ENCODE data around the gene PRSS33.

PRSS33 gene

GRCh38 chr16:2827831-2828520 lies 40.6 kb upstream of the PRSS33 start:
- no peak overlapping the region for H3K4me3 ChIP-seq (ENCODE audit: low read depth in 1 of 2, low read length in 2 of 2)
- H3K27ac ChIP-seq (ENCODE audit: low read length) = no peak overlapping the region
- H3K36me3 ChIP-seq (ENCODE audit: control insufficient read depth in 1 of 2, insufficient read depth in 2 of 2, low read length in 2 of 2) = no peaks in the 10 kb centered on the region
- no peaks in the 10 kb centered on the region for H3K27me3 ChIP-seq (ENCODE audit: low read depth, low read length)
- no peaks in the 10 kb centered on the region for H3K9me3 ChIP-seq (ENCODE audit: control insufficient read depth in 1 of 2, low read length in 2 of 2)
- no peaks in the 10 kb centered on the region for H3K4me1 ChIP-seq (ENCODE audit: control insufficient read depth in 1 of 2, insufficient read depth in 2 of 2, low read length in 2 of 2)

GRCh38 chr16:2827374-2827791 lies 40.0 kb upstream of the PRSS33 start:
- H3K4me3 ChIP-seq (ENCODE audit: low read depth in 1 of 2, low read length in 2 of 2) = no peak overlapping the region
- H3K27me3 ChIP-seq (ENCODE audit: low read depth, low read length) = no peaks in the 10 kb centered on the region
- no peaks in the 10 kb centered on the region for H3K4me1 ChIP-seq (ENCODE audit: control insufficient read depth in 1 of 2, insufficient read depth in 2 of 2, low read length in 2 of 2)
- H3K36me3 ChIP-seq (ENCODE audit: control insufficient read depth in 1 of 2, insufficient read depth in 2 of 2, low read length in 2 of 2) = no peaks in the 10 kb centered on the region
- no peaks in the 10 kb centered on the region for H3K9me3 ChIP-seq (ENCODE audit: control insufficient read depth in 1 of 2, low read length in 2 of 2)
- H3K27ac ChIP-seq (ENCODE audit: low read length) = no peak overlapping the region

- no peaks in the 10 kb centered on the region for H3K36me3 ChIP-seq (ENCODE audit: control insufficient read depth in 1 of 2, insufficient read depth in 2 of 2, low read length in 2 of 2)
- no peaks in the 10 kb centered on the region for H3K27me3 ChIP-seq (ENCODE audit: low read depth, low read length)
- H3K4me1 ChIP-seq (ENCODE audit: control insufficient read depth in 1 of 2, insufficient read depth in 2 of 2, low read length in 2 of 2) = no peaks in the 10 kb centered on the region
- H3K9me3 ChIP-seq (ENCODE audit: control insufficient read depth in 1 of 2, low read length in 2 of 2) = no peaks in the 10 kb centered on the region
- no peak overlapping the region for H3K27ac ChIP-seq (ENCODE audit: low read length)
- no peak overlapping the region for H3K4me3 ChIP-seq (ENCODE audit: low read depth in 1 of 2, low read length in 2 of 2)
These were observed 39.4 kb upstream of the PRSS33 start for GRCh38 chr16:2826591-2827373.

GRCh38 chr16:2825906-2826305 lies 38.5 kb upstream of the PRSS33 start:
- Histone ChIP-seq H3K27ac (ENCODE audit: low read length) (no peak overlapping the region), H3K9me3 (ENCODE audit: control insufficient read depth in 1 of 2, low read length in 2 of 2) (no peaks in the 10 kb centered on the region), H3K4me3 (ENCODE audit: low read depth in 1 of 2, low read length in 2 of 2) (no peak overlapping the region), H3K27me3 (ENCODE audit: low read depth, low read length) (no peaks in the 10 kb centered on the region), H3K36me3 (ENCODE audit: control insufficient read depth in 1 of 2, insufficient read depth in 2 of 2, low read length in 2 of 2) (no peaks in the 10 kb centered on the region), H3K4me1 (ENCODE audit: control insufficient read depth in 1 of 2, insufficient read depth in 2 of 2, low read length in 2 of 2) (no peaks in the 10 kb centered on the region)

GRCh38 chr16:2825049-2825742 lies 37.8 kb upstream of the PRSS33 start:
- H3K4me1 ChIP-seq (ENCODE audit: control insufficient read depth in 1 of 2, insufficient read depth in 2 of 2, low read length in 2 of 2) = no peaks in the 10 kb centered on the region

GRCh38 chr16:2824626-2825025 lies 37.3 kb upstream of the PRSS33 start:
- Histone ChIP-seq H3K36me3 (ENCODE audit: control insufficient read depth in 1 of 2, insufficient read depth in 2 of 2, low read length in 2 of 2) (no peaks in the 10 kb centered on the region), H3K27ac (ENCODE audit: low read length) (no peak overlapping the region), H3K4me1 (ENCODE audit: control insufficient read depth in 1 of 2, insufficient read depth in 2 of 2, low read length in 2 of 2) (no peaks in the 10 kb centered on the region), H3K9me3 (ENCODE audit: control insufficient read depth in 1 of 2, low read length in 2 of 2) (no peaks in the 10 kb centered on the region), H3K27me3 (ENCODE audit: low read depth, low read length) (no peaks in the 10 kb centered on the region), H3K4me3 (ENCODE audit: low read depth in 1 of 2, low read length in 2 of 2) (no peak overlapping the region)

More at GRCh38 chr16:2825049-2825742, 37.8 kb upstream of the PRSS33 start:
- no peak overlapping the region for H3K4me3 ChIP-seq (ENCODE audit: low read depth in 1 of 2, low read length in 2 of 2)
- H3K27me3 ChIP-seq (ENCODE audit: low read depth, low read length) = no peaks in the 10 kb centered on the region
- H3K36me3 ChIP-seq (ENCODE audit: control insufficient read depth in 1 of 2, insufficient read depth in 2 of 2, low read length in 2 of 2) = no peaks in the 10 kb centered on the region
- H3K27ac ChIP-seq (ENCODE audit: low read length) = no peak overlapping the region
- no peaks in the 10 kb centered on the region for H3K9me3 ChIP-seq (ENCODE audit: control insufficient read depth in 1 of 2, low read length in 2 of 2)

- Histone ChIP-seq H3K4me1 (ENCODE audit: control insufficient read depth in 1 of 2, insufficient read depth in 2 of 2, low read length in 2 of 2) (no peaks in the 10 kb centered on the region), H3K27ac (ENCODE audit: low read length) (no peak overlapping the region), H3K27me3 (ENCODE audit: low read depth, low read length) (no peaks in the 10 kb centered on the region), H3K4me3 (ENCODE audit: low read depth in 1 of 2, low read length in 2 of 2) (no peak overlapping the region), H3K9me3 (ENCODE audit: control insufficient read depth in 1 of 2, low read length in 2 of 2) (no peaks in the 10 kb centered on the region), H3K36me3 (ENCODE audit: control insufficient read depth in 1 of 2, insufficient read depth in 2 of 2, low read length in 2 of 2) (no peaks in the 10 kb centered on the region)
These were observed 35.1 kb upstream of the PRSS33 start for GRCh38 chr16:2822496-2822895.

GRCh38 chr16:2822158-2822495 lies 34.8 kb upstream of the PRSS33 start:
- Histone ChIP-seq H3K4me3 (ENCODE audit: low read depth in 1 of 2, low read length in 2 of 2) (no peak overlapping the region), H3K27me3 (ENCODE audit: low read depth, low read length) (no peaks in the 10 kb centered on the region), H3K9me3 (ENCODE audit: control insufficient read depth in 1 of 2, low read length in 2 of 2) (no peaks in the 10 kb centered on the region), H3K36me3 (ENCODE audit: control insufficient read depth in 1 of 2, insufficient read depth in 2 of 2, low read length in 2 of 2) (no peaks in the 10 kb centered on the region), H3K4me1 (ENCODE audit: control insufficient read depth in 1 of 2, insufficient read depth in 2 of 2, low read length in 2 of 2) (no peaks in the 10 kb centered on the region), H3K27ac (ENCODE audit: low read length) (no peak overlapping the region)

GRCh38 chr16:2821487-2822157 lies 34.3 kb upstream of the PRSS33 start:
- H3K27me3 ChIP-seq (ENCODE audit: low read depth, low read length) = no peaks in the 10 kb centered on the region
- H3K27ac ChIP-seq (ENCODE audit: low read length) = no peak overlapping the region
- H3K4me1 ChIP-seq (ENCODE audit: control insufficient read depth in 1 of 2, insufficient read depth in 2 of 2, low read length in 2 of 2) = no peaks in the 10 kb centered on the region
- no peaks in the 10 kb centered on the region for H3K9me3 ChIP-seq (ENCODE audit: control insufficient read depth in 1 of 2, low read length in 2 of 2)
- H3K4me3 ChIP-seq (ENCODE audit: low read depth in 1 of 2, low read length in 2 of 2) = no peak overlapping the region
- no peaks in the 10 kb centered on the region for H3K36me3 ChIP-seq (ENCODE audit: control insufficient read depth in 1 of 2, insufficient read depth in 2 of 2, low read length in 2 of 2)

- no peaks in the 10 kb centered on the region for H3K27me3 ChIP-seq (ENCODE audit: low read depth, low read length)
- no peaks in the 10 kb centered on the region for H3K9me3 ChIP-seq (ENCODE audit: control insufficient read depth in 1 of 2, low read length in 2 of 2)
- H3K36me3 ChIP-seq (ENCODE audit: control insufficient read depth in 1 of 2, insufficient read depth in 2 of 2, low read length in 2 of 2) = no peaks in the 10 kb centered on the region
These were observed 33.6 kb upstream of the PRSS33 start for GRCh38 chr16:2820836-2821486.

More at GRCh38 chr16:2820836-2821486, 33.6 kb upstream of the PRSS33 start:
- Histone ChIP-seq H3K27ac (ENCODE audit: low read length) (no peak overlapping the region), H3K4me1 (ENCODE audit: control insufficient read depth in 1 of 2, insufficient read depth in 2 of 2, low read length in 2 of 2) (no peaks in the 10 kb centered on the region), H3K4me3 (ENCODE audit: low read depth in 1 of 2, low read length in 2 of 2) (no peak overlapping the region)

Data from muscle layer of duodenum (tissue), 2 donors.